Mesendoderm (in vitro differentiated cells): ENCODE data around the gene TMEM44.
"Not testable (repeated sequence)": the region's sequence is repeated elsewhere in the genome, so short reads cannot be mapped to it uniquely, and the experiment has no call there.

Experiments used
- DNase-seq: peaks from one replicate; pipeline ENCODE4 v3.0.0; 2013
- H2AK5ac ChIP-seq: 2 replicates; pipeline ENCODE4 v1.6.1; 2013; ENCODE audit warnings: low read length, inconsistent platforms
- H2BK120ac ChIP-seq: 2 replicates; pipeline ENCODE4 v1.6.1; 2013; ENCODE audit warnings: low read depth, mild to moderate bottlenecking, low read length, moderate library complexity, mixed read lengths
- H2BK15ac ChIP-seq: replicated peaks from 2 replicates; pipeline ENCODE4 v1.6.1; 2013; ENCODE audit warnings: low read depth, mild to moderate bottlenecking, moderate library complexity
- H2BK5ac ChIP-seq: 2 replicates; pipeline ENCODE4 v1.6.1; 2013; ENCODE audit warnings: low read length, inconsistent platforms
- H3K18ac ChIP-seq: 2 replicates; pipeline ENCODE4 v1.6.1; 2013; ENCODE audit warnings: mild to moderate bottlenecking, low read length, mixed read lengths
- H3K23ac ChIP-seq: one replicate; pipeline ENCODE4 v1.6.1; 2013; ENCODE audit warnings: low read length
- H3K27ac ChIP-seq: 2 replicates; pipeline ENCODE4 v1.5.1; 2013; ENCODE audit warnings: low read depth, mild to moderate bottlenecking, inconsistent platforms, low read length, moderate library complexity
- H3K27me3 ChIP-seq: 2 replicates; pipeline ENCODE4 v1.6.1; 2013; ENCODE audit warnings: low read length, control low read depth, mild to moderate bottlenecking, inconsistent platforms; ENCODE audit not compliant: insufficient read depth, poor library complexity
- H3K36me3 ChIP-seq: 2 replicates; pipeline ENCODE4 v1.6.1; 2013; ENCODE audit warnings: low read length, inconsistent platforms; ENCODE audit not compliant: control insufficient read depth, insufficient read depth
- H3K4ac ChIP-seq: one replicate; pipeline ENCODE4 v1.6.1; 2013; ENCODE audit warnings: low read depth, mild to moderate bottlenecking, low read length, moderate library complexity
- H3K4me1 ChIP-seq: 2 replicates; pipeline ENCODE4 v1.6.1; 2013; ENCODE audit warnings: low read depth, low read length, inconsistent platforms; ENCODE audit not compliant: control insufficient read depth
- H3K4me2 ChIP-seq: 2 replicates; pipeline ENCODE4 v1.6.1; 2013; ENCODE audit warnings: low read length
- H3K4me3 ChIP-seq: 2 replicates; pipeline ENCODE4 v1.5.1; 2013; ENCODE audit warnings: mild to moderate bottlenecking, low read length
- H3K56ac ChIP-seq: one replicate; pipeline ENCODE4 v1.6.1; 2013; ENCODE audit warnings: low read length
- H3K79me1 ChIP-seq: 2 replicates; pipeline ENCODE4 v1.6.1; 2013; ENCODE audit warnings: low read length, inconsistent platforms
- H3K79me2 ChIP-seq: 2 replicates; pipeline ENCODE4 v1.6.1; 2013; ENCODE audit warnings: mild to moderate bottlenecking, low read length; ENCODE audit not compliant: control insufficient read depth, insufficient read depth
- H3K9ac ChIP-seq: 2 replicates; pipeline ENCODE4 v1.6.1; 2013; ENCODE audit warnings: low read length, inconsistent platforms
- H4K5ac ChIP-seq: one replicate; pipeline ENCODE4 v1.6.1; 2013; ENCODE audit warnings: low read length
- H4K8ac ChIP-seq: one replicate; pipeline ENCODE4 v1.6.1; 2013; ENCODE audit warnings: low read depth, mild to moderate bottlenecking, control low read depth, low read length, moderate library complexity
- WGBS: extraction: QIAGEN DNeasy Blood & Tissue Kit; methylation state at CpG from one replicate; pipeline ENCODE4 v1.1.7; 2013; ENCODE audit warnings: low lambda C conversion rate, missing lambda C conversion rate; ENCODE audit not compliant: insufficient coverage; ENCODE audit errors: extremely low coverage; 5-methylcytosine and 5-hydroxymethylcytosine counted together

TMEM44 gene

DNA sequence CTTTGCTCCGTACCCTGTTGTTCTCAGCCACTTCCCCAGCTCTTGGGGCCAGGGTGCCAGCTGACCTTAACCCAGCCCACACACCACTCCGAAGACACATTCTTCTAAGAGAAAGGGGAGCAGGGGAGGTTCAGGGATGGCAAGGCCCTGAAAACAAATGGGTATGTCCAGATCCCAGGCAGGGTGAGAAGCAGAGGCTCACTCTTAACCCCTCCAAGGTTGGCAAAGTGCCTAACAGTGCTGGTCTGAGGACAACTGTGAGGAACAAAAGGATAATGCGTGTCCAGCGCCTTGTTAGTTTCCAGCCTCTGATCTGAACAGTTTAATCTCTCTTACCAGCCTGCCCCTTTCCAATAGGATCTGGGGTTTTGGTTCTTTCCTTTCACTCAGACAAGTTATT, 1.5 kb downstream of the TMEM44 start:
- Histone ChIP-seq H2BK5ac (no peak overlapping the region), H3K4ac (no peak overlapping the region), H4K5ac (no peak overlapping the region), H3K4me1 (no peaks in the 10 kb centered on the region), H3K9ac (no peak overlapping the region), H3K56ac (no peak overlapping the region), H2AK5ac (no peak overlapping the region), H3K18ac (no peak overlapping the region), H4K8ac (no peak overlapping the region), H3K27me3 (no peaks in the 10 kb centered on the region), H3K27ac (no peak overlapping the region), H3K4me2 (no peak overlapping the region), H3K36me3 (no peaks in the 10 kb centered on the region), H3K23ac (no peak overlapping the region), H2BK120ac (no peak overlapping the region), H3K4me3 (no peak overlapping the region), H2BK15ac (no peak overlapping the region), H3K79me2 (no peaks in the 10 kb centered on the region), H3K79me1 (no peaks in the 10 kb centered on the region)
- WGBS, result no CpG with 5 or more reads among the region's 4 CpGs
- DNase-seq, result no peak

DNA sequence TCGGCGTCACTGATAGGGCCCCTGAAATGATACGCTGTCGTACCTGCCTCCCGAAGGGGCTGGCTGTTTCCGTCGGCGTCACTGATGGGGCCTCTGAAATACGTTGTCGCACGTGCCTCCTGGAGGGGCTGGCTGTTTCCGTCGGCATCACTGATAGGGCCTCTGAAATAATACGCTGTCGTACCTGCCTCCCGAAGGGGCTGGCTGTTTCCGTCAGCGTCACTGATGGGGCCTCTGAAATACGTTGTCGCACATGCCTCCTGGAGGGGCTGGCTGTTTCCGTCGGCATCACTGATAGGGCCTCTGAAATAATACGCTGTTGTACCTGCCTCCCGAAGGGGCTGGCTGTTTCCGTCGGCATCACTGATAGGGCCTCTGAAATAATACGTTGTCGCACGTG, 2.5 kb downstream of the TMEM44 start:
- H3K4me3 ChIP-seq, H2BK5ac ChIP-seq, DNase-seq, H3K4ac ChIP-seq, H3K36me3 ChIP-seq, H3K18ac ChIP-seq, H3K23ac ChIP-seq, H3K4me1 ChIP-seq, H3K9ac ChIP-seq, H3K27me3 ChIP-seq, H3K79me2 ChIP-seq, H3K56ac ChIP-seq, H2BK120ac ChIP-seq, H3K4me2 ChIP-seq, H2BK15ac ChIP-seq, H2AK5ac ChIP-seq, H4K5ac ChIP-seq, H3K27ac ChIP-seq, H3K79me1 ChIP-seq, H4K8ac ChIP-seq: not testable (repeated sequence)
- no CpG with 5 or more reads among the region's 29 CpGs for WGBS

DNA sequence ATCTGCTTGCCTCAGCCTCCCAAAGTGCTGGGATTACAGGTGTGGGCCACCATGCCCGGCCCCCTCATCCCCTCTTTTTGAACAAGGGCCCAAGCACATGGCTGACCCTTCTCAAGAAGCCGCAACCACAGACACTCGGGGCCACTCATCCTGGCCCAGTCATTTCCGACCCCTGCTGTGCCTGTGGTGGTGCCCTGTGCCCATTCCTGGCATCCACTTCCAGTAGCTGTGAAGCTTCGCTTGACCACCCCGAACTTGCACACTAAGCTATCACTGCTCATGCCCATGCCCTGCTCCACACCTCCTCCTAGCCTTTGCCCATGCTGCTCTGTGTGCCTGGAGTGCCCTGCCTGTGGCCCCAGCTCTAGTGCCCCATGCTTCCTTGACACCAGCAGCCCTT, 8.3 kb downstream of the TMEM44 start:
- Histone ChIP-seq H3K4ac (no peak overlapping the region), H3K56ac (no peak overlapping the region), H3K9ac (no peak overlapping the region), H2BK120ac (no peak overlapping the region), H3K79me1 (no peaks in the 10 kb centered on the region), H3K4me1 (no peaks in the 10 kb centered on the region), H2BK15ac (no peak overlapping the region), H3K18ac (no peak overlapping the region), H2BK5ac (no peak overlapping the region), H3K27ac (no peak overlapping the region), H3K27me3 (no peaks in the 10 kb centered on the region), H4K5ac (no peak overlapping the region), H2AK5ac (no peak overlapping the region), H4K8ac (no peak overlapping the region), H3K36me3 (no peaks in the 10 kb centered on the region), H3K79me2 (no peaks in the 10 kb centered on the region), H3K4me3 (no peak overlapping the region), H3K4me2 (no peak overlapping the region), H3K23ac (no peak overlapping the region)
- DNase-seq, result no peak
- WGBS, result no CpG with 5 or more reads among the region's 6 CpGs

DNA sequence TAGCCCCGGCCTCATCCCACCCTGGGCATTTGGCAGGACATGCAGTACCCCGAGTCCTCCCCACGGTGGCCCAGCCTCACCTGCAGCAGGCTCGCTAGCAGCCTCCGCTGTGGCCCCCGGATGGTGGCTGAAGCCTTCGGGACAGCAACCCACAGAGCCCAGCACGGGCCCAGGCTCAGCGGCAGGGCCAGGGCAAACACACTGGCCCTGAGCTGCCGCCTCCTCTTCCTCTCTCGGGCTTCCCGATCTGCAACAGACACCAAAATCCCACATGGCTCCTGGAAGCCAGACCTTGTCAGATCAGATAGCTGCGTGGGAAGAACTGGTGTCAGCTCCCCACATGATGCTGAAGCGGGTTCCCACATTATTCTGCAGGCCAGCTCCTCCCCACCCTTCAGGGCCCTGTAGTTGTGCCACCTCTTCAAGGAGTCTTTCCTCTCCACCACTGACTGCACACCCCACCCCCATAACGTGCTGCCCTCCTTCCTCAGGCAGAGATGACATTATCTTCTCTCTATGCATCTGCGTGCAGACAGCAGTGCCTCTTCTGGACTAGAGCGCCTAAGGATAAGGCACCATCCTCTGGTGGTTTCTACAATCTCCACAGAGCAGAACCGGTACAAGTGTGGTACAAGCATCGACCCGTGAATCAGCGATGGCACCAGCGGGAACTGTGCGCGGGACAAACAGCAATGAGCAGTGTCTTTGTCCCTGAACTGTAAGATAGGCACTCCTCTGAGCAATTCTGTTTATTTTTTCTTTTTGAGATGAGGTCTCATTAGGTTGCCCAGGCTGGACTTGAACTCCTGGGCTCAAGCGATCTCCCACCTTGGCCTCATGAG, 9.5 kb downstream of the TMEM44 start:
- H2BK120ac ChIP-seq, result no peak overlapping the region
- H2BK15ac ChIP-seq, result no peak overlapping the region
- no peaks in the 10 kb centered on the region for H3K4me1 ChIP-seq
- no peak overlapping the region for H4K5ac ChIP-seq
- no peaks in the 10 kb centered on the region for H3K36me3 ChIP-seq
- H3K4ac ChIP-seq, result no peak overlapping the region
- H3K4me2 ChIP-seq, result no peak overlapping the region
- H3K56ac ChIP-seq, result no peak overlapping the region
- no peak overlapping the region for H3K18ac ChIP-seq
- no CpG with 5 or more reads among the region's 25 CpGs for WGBS
- H2AK5ac ChIP-seq, result no peak overlapping the region
- H3K27ac ChIP-seq, result no peak overlapping the region
- no peak overlapping the region for H3K23ac ChIP-seq
- no peak overlapping the region for H2BK5ac ChIP-seq
- no peaks in the 10 kb centered on the region for H3K27me3 ChIP-seq
- H4K8ac ChIP-seq, result no peak overlapping the region
- DNase-seq, result no peak
- H3K9ac ChIP-seq, result no peak overlapping the region
- H3K79me1 ChIP-seq, result no peaks in the 10 kb centered on the region
- no peak overlapping the region for H3K4me3 ChIP-seq
- H3K79me2 ChIP-seq, result no peaks in the 10 kb centered on the region

DNA sequence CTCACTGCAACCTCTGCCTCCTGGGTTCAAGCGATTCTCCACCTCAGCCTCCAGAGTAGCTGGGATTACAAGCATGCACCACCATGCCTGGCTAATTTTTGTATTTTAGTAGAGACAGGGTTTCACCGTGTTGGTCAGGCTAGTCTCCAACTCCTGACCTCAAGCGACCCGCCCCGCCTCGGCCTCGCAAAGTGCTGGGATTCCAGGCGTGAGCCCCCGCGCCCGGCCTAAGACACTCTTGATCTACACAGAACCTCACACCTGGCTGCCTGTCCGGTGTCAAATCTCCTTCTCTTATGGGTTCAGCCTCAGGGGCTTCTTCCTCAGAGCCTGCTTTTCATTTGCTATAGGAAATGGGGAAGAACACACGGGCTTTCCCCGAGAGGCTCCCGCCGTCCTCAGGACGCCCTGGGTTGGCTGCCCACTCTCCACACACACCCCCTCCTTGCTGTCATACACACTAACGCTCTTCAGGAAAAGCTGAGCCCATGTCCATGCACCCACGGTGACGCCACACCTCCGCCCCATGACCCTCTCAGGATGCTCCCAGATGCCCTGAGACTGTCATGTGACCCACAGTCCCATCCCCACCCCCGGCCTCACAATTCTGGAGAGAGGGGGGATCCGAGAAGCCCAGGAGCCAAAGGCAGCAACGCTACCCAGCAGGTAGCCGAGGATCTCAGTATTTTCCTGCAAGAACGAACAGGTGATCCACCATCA, 10.4 kb downstream of the TMEM44 start:
- Histone ChIP-seq H3K56ac (no peak overlapping the region), H3K4me3 (no peak overlapping the region), H3K4me1 (no peaks in the 10 kb centered on the region), H3K27ac (no peak overlapping the region), H2BK5ac (no peak overlapping the region), H4K5ac (no peak overlapping the region), H3K27me3 (no peaks in the 10 kb centered on the region), H2BK15ac (no peak overlapping the region), H3K4me2 (no peak overlapping the region), H3K79me2 (no peaks in the 10 kb centered on the region), H3K36me3 (no peaks in the 10 kb centered on the region), H3K4ac (no peak overlapping the region), H3K9ac (no peak overlapping the region), H3K23ac (no peak overlapping the region), H3K79me1 (no peaks in the 10 kb centered on the region), H2AK5ac (no peak overlapping the region), H4K8ac (no peak overlapping the region), H2BK120ac (no peak overlapping the region), H3K18ac (no peak overlapping the region)
- DNase-seq, result no peak
- no CpG with 5 or more reads among the region's 26 CpGs for WGBS
